Endothelial cell of umbilical vein (primary cell): Measurements from ENCODE around the gene ARHGEF10L.

Experiments used
- CTCF ChIP-seq, 2 donors: IDR thresholded peaks; 1 replicate in 1 of 2; 2 replicates in 1 of 2; pipeline ENCODE4 v1.5.1; 2011; ENCODE audit warnings: low read length in 2 of 2, mild to moderate bottlenecking in 2 of 2, moderate library complexity in 2 of 2, control low read depth in 1 of 2, inconsistent platforms in 1 of 2, low read depth in 1 of 2; ENCODE audit not compliant: insufficient read depth in 1 of 2; ENCODE audit errors: extremely low read depth in 1 of 2
- GATA2 ChIP-seq: IDR thresholded peaks from 2 replicates; pipeline ENCODE4 v1.7.0; 2011; ENCODE audit warnings: low read depth, mild to moderate bottlenecking, moderate library complexity, mixed read lengths, low read length; ENCODE audit not compliant: insufficient read length, insufficient read depth
- JUN ChIP-seq: IDR thresholded peaks from 2 replicates; pipeline ENCODE4 v1.6.1; 2011; ENCODE audit warnings: borderline replicate concordance, low read depth; ENCODE audit not compliant: insufficient read length, insufficient read depth
- MAX ChIP-seq: IDR thresholded peaks from 2 replicates; pipeline ENCODE4 v1.6.1; 2011; ENCODE audit not compliant: insufficient read depth, insufficient read length
- MYC ChIP-seq: IDR thresholded peaks from one replicate; pipeline ENCODE4 v1.6.1; 2011; ENCODE audit warnings: mild to moderate bottlenecking, low read depth, low read length
- POLR2A ChIP-seq: IDR thresholded peaks from 2 replicates; pipeline ENCODE4 v1.6.1; 2012; ENCODE audit warnings: low read depth, mild to moderate bottlenecking, control low read depth, low read length

- TF ChIP-seq CTCF (IDR thresholded peaks at IDR 0.05; ENCODE audit: extremely low read depth in 1 of 2, insufficient read depth in 1 of 2, low read depth in 1 of 2, low read length in 2 of 2) (no peak), GATA2 (no peak), JUN (no peak), POLR2A (no peak), MAX (no peak), MYC (no peak)
Measured at GRCh38 chr1:17614586-17614985, 75.1 kb downstream of the ARHGEF10L start.
